B cell (primary cell): ENCODE data around the gene TMEM150A. TPM values are rescaled to one million over a fixed set of nuclear protein-coding genes. Genes with fewer than 3 reads are reported as not detected.
A peak's percentile ranks its signal among the peaks of the same experiment; 100 is the strongest.

Experiments used
- ATAC-seq: fragments of 200-7000 bp; cut with Tn5 transposase; one replicate; pipeline ENCODE4 v1.10.0; 2021; ENCODE audit warnings: low read depth, mild to moderate bottlenecking, moderate number of reproducible peaks, moderate library complexity
- CTCF ChIA-PET: fragments of 350-600 bp; sonication (Branson Sonifier 250); formaldehyde crosslinking; loops from one replicate; lab custom pipeline; 2021; ENCODE audit warnings: antibody characterized with exemption, inconsistent platforms; lab: Charles Lee
- POLR2A ChIA-PET: fragments of 350-600 bp; sonication (Branson Sonifier 250); formaldehyde crosslinking; loops from one replicate; lab custom pipeline; 2021; ENCODE audit warnings: antibody characterized with exemption; lab: Charles Lee
- DNase-seq: peaks from one replicate; pipeline ENCODE4 v3.0.0; 2013
- H2AFZ ChIP-seq: 2 replicates; pipeline ENCODE4 v1.6.1; 2012; ENCODE audit warnings: mild to moderate bottlenecking, low read depth, low read length; ENCODE audit not compliant: insufficient read depth, poor library complexity, severe bottlenecking
- H3K27ac ChIP-seq, 2 donors: 1 replicate in 1 of 2; 2 replicates in 1 of 2; pipeline ENCODE4 v1.5.1; 2012 to 2013; ENCODE audit warnings: low read length in 2 of 2, mild to moderate bottlenecking in 2 of 2, moderate library complexity in 1 of 2
- H3K27me3 ChIP-seq, 4 experiments: fragments of 200-600 bp in 1 of 4; sonication (generic) in 1 of 4; replicated peaks in 1 of 4; 1 replicate in 2 of 4; 2 replicates in 2 of 4; pipeline versions ENCODE4 v1.6.1 to v1.7.0; 2013 to 2016; ENCODE audit warnings: low read length in 3 of 4, mild to moderate bottlenecking in 2 of 4, mixed read lengths in 1 of 4, moderate library complexity in 1 of 4; ENCODE audit not compliant: insufficient read depth in 4 of 4, control insufficient read depth in 3 of 4; ENCODE audit errors: control extremely low read depth in 1 of 4
- H3K36me3 ChIP-seq, 2 experiments: replicated peaks in 1 of 2; 1 replicate in 1 of 2; 2 replicates in 1 of 2; pipeline versions ENCODE4 v1.6.1 to v1.7.1; 2013; ENCODE audit warnings: low read length in 1 of 2; ENCODE audit not compliant: insufficient read depth in 2 of 2, control insufficient read depth in 1 of 2; ENCODE audit errors: control extremely low read depth in 1 of 2, extremely low read depth in 1 of 2
- H3K4me1 ChIP-seq, 2 donors: fragments of 200-600 bp in 1 of 2; sonication (generic) in 1 of 2; 1 replicate in 1 of 2; 2 replicates in 1 of 2; pipeline versions ENCODE4 v1.5.1 to v1.6.1; 2013 to 2017; ENCODE audit warnings: low read length in 2 of 2; ENCODE audit not compliant: control insufficient read depth in 2 of 2, insufficient read depth in 2 of 2
- H3K4me2 ChIP-seq: replicated peaks from 2 replicates; pipeline ENCODE3; 2012; ENCODE audit warnings: mild to moderate bottlenecking, low read depth, low read length; ENCODE audit not compliant: poor library complexity, severe bottlenecking
- H3K4me3 ChIP-seq, 5 experiments: fragments of 200-600 bp in 1 of 5; sonication (generic) in 1 of 5; 1 replicate in 3 of 5; 2 replicates in 2 of 5; pipeline versions ENCODE4 v1.5.1 to v1.7.0; 2011 to 2016; ENCODE audit warnings: low read length in 4 of 5, mild to moderate bottlenecking in 4 of 5, low read depth in 2 of 5, control low read depth in 1 of 5, moderate library complexity in 1 of 5; ENCODE audit not compliant: insufficient read depth in 1 of 5; ENCODE audit errors: control extremely low read depth in 1 of 5, extremely low read depth in 1 of 5
- H3K79me2 ChIP-seq: fragments of 200-600 bp; sonication (generic); one replicate; pipeline ENCODE4 v1.6.0; 2016; ENCODE audit warnings: low read length; ENCODE audit not compliant: control insufficient read depth, insufficient read depth
- H3K9ac ChIP-seq: fragments of 200-600 bp; sonication (generic); 2 replicates; pipeline ENCODE4 v1.6.1; 2017; ENCODE audit warnings: mild to moderate bottlenecking, low read length, moderate library complexity
- H3K9me3 ChIP-seq, 3 donors: one replicate each; pipeline versions ENCODE4 v1.6.1 to v1.7.1; 2013; ENCODE audit warnings: low read length in 2 of 3; ENCODE audit not compliant: control insufficient read depth in 2 of 3, insufficient read depth in 1 of 3; ENCODE audit errors: control extremely low read depth in 1 of 3
- H4K20me1 ChIP-seq: 2 replicates; pipeline ENCODE4 v1.6.0; 2012; ENCODE audit warnings: mild to moderate bottlenecking, low read length; ENCODE audit not compliant: insufficient read depth, control insufficient read depth, poor library complexity, severe bottlenecking
- H3K27ac Mint-ChIP-seq: one replicate; pipeline ENCODE4 v1.8.0; 2021; ENCODE audit warnings: mixed read lengths
- H3K27me3 Mint-ChIP-seq: one replicate; pipeline ENCODE4 v1.8.0; 2021; ENCODE audit warnings: mixed read lengths
- H3K4me1 Mint-ChIP-seq: one replicate; pipeline ENCODE4 v1.8.0; 2021; ENCODE audit warnings: mixed read lengths
- H3K4me3 Mint-ChIP-seq: one replicate; pipeline ENCODE4 v1.8.0; 2021; ENCODE audit warnings: mixed read lengths
- H3K9me3 Mint-ChIP-seq: one replicate; pipeline ENCODE4 v1.8.0; 2022; ENCODE audit warnings: mixed read lengths; ENCODE audit not compliant: insufficient read depth
- EZH2 ChIP-seq: IDR thresholded peaks from 2 replicates; pipeline ENCODE4 v1.6.1; 2012; ENCODE audit warnings: borderline replicate concordance, low read depth, mild to moderate bottlenecking, moderate library complexity, low read length; ENCODE audit not compliant: insufficient read depth, poor library complexity, severe bottlenecking
- WGBS: methylation state at CpG from one replicate; pipeline ENCODE4 v1.1.5; 2013; ENCODE audit warnings: missing lambda C conversion rate; ENCODE audit not compliant: insufficient coverage; 5-methylcytosine and 5-hydroxymethylcytosine counted together
- intact Hi-C: fragments of 100-400 bp; cut with micrococcal nuclease; formaldehyde crosslinking; loops from one replicate; pipeline ENCODE4 v1.10.0; 2022
- polyA plus RNA-seq: library from polyadenylated mRNA; depleted of rRNA; stranded (reverse); fragments of >200 nt; gene quantifications from 2 replicates; pipeline ENCODE4 v1.2.3, GENCODE V29; 2012
- total RNA-seq, 2 donors: library from RNA; stranded (reverse); fragments of 120-200 nt in 1 of 2; gene quantifications; 1 replicate in 1 of 2; 2 replicates in 1 of 2; pipeline versions ENCODE4 v1.2.3 to v1.2.4, GENCODE V29; 2013 to 2022
- TF ChIP-seq, protein P1 (sequence below): fragments of 200-600 bp; IDR thresholded peaks from one replicate; pipeline ENCODE4 v1.8.0; 2022; ENCODE audit warnings: antibody characterized with exemption, mild to moderate bottlenecking

TMEM150A gene
- total and polyA plus RNA-seq, 2 donors (not counting 1 experiment from before 2014, with no cell fraction given), result 23.0 to 26.4 TPM

- H3K4me3 Mint-ChIP-seq, result peak overlapping the region; percentile 90
- Histone ChIP-seq H3K27ac (peak overlapping the region in 1 of 2 donors; percentile 4), H4K20me1 (no peaks in the 10 kb centered on the region), H2AFZ (no peak overlapping the region), H3K79me2 (peaks cover 25% of the 10 kb centered on the region), H3K9ac (no peak overlapping the region), H3K4me2 (peak overlapping the region; percentile 89), H3K9me3 (no peaks in the 10 kb centered on the region), H3K27me3 (no peaks in the 10 kb centered on the region), H3K36me3 (peaks cover 0 to 17% of the 10 kb centered on the region in 2 experiments), H3K4me3 (no peak overlapping the region), H3K4me1 (peaks cover 22 to 38% of the 10 kb centered on the region in 2 donors)
- peaks cover 46% of the 10 kb centered on the region for H3K4me1 Mint-ChIP-seq
- ChIA-PET CTCF (interaction anchor here (1.1 to 2.5 kb wide), 2 partner anchors 10 to 166 kb away, joined by 3 to 11 read pairs; partner anchors contain the start of gene RNF181), POLR2A (interaction anchor here (0.5 to 1.9 kb wide), 2 partner anchors 10 to 14 kb away, joined by 4 to 8 read pairs; partner anchors contain the start of gene RNF181)
- H3K27ac Mint-ChIP-seq, result peak overlapping the region; percentile 16
- H3K9me3 Mint-ChIP-seq, result no peaks in the 10 kb centered on the region
- TF ChIP-seq, protein P1, sequence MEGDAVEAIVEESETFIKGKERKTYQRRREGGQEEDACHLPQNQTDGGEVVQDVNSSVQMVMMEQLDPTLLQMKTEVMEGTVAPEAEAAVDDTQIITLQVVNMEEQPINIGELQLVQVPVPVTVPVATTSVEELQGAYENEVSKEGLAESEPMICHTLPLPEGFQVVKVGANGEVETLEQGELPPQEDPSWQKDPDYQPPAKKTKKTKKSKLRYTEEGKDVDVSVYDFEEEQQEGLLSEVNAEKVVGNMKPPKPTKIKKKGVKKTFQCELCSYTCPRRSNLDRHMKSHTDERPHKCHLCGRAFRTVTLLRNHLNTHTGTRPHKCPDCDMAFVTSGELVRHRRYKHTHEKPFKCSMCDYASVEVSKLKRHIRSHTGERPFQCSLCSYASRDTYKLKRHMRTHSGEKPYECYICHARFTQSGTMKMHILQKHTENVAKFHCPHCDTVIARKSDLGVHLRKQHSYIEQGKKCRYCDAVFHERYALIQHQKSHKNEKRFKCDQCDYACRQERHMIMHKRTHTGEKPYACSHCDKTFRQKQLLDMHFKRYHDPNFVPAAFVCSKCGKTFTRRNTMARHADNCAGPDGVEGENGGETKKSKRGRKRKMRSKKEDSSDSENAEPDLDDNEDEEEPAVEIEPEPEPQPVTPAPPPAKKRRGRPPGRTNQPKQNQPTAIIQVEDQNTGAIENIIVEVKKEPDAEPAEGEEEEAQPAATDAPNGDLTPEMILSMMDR, result no peak
- TF ChIP-seq EZH2, result no peak
- DNase-seq, result no peak
- H3K27me3 Mint-ChIP-seq, result no peaks in the 10 kb centered on the region
- intact Hi-C loops, result no loop called here
- ATAC-seq, result no peak
- 80% methylated on average over 1 of the region's 1 CpG for WGBS
Measured at GRCh38 chr2:85585781-85586105, 16.8 kb downstream of the TMEM150A start.
